Measurements from ENCODE around the gene UNC93A.
"Not testable (repeated sequence)": the region's sequence is repeated elsewhere in the genome, so short reads cannot be mapped to it uniquely, and the experiment has no call there.

The UNC93A gene

GRCh38 chr6:167317172-167317571, 26.1 kb downstream of the UNC93A start:
- DNase-seq: no peak

- DNase-seq: not testable (repeated sequence)
Measured at GRCh38 chr6:167318354-167318753, 27.2 kb downstream of the UNC93A start.

- not testable (repeated sequence) for DNase-seq
Measured at GRCh38 chr6:167318856-167319255, 27.7 kb downstream of the UNC93A start.

DNA sequence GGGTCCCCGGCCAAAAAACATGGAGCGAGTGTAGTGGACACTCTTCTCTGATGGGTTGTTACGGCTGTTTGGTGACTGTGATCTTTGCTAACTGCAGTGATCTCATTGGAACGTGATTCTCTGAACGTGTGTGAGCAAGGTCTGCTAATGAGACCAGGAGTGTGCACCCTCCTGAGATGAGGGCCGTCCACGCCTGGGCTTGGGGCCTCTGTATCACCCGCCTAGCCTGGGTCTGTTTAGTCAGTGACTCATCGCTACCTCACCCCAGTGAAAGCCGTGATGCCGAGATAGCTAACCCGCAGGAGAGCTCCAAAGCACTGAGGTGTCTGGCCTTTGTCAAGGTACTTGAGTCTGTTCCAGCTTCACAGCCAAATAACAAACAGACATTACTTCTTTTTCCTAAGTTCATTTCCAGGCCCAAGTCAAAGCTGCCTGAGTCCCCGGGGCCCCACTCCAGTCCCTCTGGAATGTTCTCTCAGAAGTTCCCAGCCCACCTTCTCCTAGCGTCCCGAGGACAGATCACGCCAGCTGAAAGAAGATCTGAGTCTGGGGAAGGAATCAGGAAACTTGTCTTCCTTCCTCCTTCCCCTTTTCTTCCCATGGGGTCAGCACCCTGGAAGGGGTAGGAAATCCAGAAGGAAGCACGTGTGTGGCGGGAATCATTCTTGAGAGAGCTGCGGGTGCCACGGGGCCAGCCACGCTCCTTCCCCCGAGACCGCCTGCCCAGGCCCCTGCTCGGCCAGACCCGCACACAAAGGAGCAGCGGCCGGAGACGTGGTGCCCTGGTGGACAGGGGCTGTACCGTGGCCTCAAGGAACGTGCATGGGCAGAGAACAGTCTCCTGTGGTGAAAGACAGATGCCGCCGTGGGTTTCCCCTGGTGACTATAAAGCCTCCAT, 29.0 kb downstream of the UNC93A start:
- not testable (repeated sequence) for DNase-seq

DNA sequence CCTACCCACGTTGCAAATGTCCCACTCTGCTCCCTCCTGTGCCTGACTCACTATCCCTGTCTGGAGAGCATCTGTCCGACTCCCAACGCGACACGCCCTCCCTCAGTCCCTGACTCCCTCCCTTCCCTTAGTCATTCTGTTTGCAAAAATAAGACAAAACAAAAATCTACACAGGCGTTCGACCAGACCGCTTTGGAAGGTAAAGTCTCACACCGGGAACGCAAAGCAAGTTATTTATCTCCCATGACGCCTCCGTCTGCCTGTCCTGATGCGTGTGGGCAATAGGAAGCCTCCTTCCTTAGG, 29.6 kb downstream of the UNC93A start:
- not testable (repeated sequence) for DNase-seq

- DNase-seq: not testable (repeated sequence)
Measured at GRCh38 chr6:167321185-167321584, 30.1 kb downstream of the UNC93A start.

DNA sequence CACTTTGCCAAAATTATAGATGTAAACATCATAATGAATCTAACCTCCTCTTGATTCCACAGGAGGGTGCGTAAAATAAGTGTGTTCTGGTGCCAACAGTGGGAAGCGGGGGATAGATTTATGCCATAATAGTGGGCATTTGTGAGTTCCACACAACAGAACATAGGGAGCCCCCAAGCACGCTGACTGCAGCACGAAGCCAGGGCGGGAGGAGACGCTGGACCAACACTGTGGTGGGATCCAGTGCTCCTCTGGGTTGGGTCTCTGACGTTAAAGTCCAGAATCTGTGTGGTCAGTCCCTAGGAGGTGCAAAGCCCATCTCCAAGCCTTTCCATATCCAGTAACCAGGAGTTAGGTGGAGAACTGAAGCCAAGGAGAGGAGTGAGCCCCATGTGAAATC, 32.0 kb downstream of the UNC93A start:
- no peak for DNase-seq

DNA sequence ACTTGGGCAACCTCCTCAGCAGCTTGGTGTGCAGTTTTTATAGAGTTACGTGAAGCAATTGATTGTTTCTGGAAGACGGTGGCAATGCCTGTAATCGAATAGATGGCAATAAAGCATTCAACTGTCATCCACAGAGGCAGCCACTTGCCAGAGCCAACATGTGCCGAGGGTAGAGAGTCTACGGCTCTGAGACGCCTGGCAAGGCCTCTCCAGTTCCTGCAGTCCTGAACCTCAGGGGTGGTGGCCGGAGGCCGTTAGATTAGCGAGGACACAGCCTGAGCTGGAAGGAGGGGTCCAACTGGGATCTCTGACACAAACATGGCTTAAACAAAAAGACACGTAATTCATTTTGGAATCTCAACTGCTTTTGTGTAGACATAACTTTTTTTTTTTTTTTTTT, 33.0 kb downstream of the UNC93A start:
- DNase-seq: no peak

GRCh38 chr6:167325766-167326165, 34.7 kb downstream of the UNC93A start:
- DNase-seq: no peak

DNA sequence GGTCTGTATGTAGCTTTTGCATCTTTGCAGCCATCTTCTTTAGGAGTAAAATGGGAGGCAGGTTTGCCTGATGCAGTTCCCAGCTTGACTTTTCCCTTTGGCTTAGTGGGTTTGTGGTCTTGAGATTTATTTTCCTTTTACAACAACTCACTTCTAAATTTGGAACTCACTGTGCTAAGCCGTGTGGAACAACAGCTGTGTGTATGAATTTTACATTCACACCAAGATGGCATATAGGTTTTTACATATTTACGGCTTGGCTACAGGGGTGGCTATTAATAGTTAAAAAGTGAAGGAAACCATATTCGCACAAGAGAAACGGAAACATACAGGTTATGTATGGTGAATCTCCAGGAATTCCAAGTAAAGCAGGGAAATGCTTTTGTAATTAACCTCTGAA, 36.3 kb downstream of the UNC93A start:
- DNase-seq: no peak

- no peak for DNase-seq
Measured at GRCh38 chr6:167328086-167328485, 37.0 kb downstream of the UNC93A start.

DNA sequence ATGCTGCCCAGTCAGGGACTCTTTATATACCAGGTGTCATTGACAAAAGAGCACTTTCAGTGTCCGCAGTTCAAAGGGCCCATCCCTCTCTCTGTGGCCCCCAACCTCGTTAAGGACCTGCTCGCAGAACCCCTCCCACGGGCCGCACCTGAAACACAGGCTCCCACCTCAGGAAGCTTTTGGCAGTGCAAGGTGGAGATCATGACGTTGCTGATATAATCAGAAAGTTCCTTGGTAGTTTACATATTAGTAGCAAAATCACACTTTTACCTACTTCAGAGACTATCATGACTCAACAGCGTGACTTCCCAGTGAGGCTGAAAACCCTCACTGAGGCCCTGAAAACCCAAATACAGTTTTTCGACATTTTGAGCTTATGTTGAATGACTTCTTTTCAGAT, 37.9 kb downstream of the UNC93A start:
- no peak for DNase-seq

GRCh38 chr6:167330750-167331149, 39.6 kb downstream of the UNC93A start:
- DNase-seq: no peak

GRCh38 chr6:167331565-167331964, 40.5 kb downstream of the UNC93A start:
- peak; percentile 69 for DNase-seq

DNA sequence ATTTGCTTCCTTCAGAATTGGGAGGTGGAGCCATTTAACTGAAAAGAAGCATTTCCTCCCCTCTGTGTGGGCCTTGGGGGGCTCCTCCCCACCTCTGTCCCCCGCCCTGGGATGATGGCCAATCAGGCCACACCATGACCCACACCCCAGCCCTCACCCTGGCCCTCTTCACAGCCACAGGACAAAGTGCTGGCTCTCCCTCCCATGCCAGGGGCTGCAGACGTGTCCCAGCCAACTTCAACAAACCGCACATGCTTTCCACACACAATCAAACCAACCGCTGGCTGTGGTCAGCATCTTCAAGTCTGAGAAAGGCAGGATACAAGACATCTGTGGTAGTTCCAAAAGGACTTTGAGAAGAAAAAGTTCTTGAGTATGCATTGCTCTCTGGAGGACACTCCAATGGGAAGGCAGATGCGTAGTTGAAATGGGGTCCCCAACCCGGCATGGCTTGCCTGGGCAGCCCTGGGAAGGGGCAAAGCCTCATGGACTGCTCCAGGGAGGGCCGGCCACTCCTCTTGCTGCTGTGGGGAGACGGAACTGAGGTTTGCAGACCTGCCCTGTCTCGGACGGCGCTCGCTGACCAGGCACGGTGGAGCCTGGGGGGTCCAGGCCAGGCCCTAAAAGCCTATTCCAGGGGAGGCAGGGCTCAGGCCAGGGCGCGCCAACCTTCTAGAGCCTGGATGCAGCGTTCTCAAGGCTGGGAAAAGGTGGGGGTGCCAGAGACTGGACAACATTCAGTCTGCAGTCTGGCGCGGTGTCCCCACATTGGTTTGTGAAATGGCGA, 45.9 kb downstream of the UNC93A start:
- no peak for DNase-seq

GRCh38 chr6:167337675-167338449, 46.7 kb downstream of the UNC93A start:
- no peak for DNase-seq

DNA sequence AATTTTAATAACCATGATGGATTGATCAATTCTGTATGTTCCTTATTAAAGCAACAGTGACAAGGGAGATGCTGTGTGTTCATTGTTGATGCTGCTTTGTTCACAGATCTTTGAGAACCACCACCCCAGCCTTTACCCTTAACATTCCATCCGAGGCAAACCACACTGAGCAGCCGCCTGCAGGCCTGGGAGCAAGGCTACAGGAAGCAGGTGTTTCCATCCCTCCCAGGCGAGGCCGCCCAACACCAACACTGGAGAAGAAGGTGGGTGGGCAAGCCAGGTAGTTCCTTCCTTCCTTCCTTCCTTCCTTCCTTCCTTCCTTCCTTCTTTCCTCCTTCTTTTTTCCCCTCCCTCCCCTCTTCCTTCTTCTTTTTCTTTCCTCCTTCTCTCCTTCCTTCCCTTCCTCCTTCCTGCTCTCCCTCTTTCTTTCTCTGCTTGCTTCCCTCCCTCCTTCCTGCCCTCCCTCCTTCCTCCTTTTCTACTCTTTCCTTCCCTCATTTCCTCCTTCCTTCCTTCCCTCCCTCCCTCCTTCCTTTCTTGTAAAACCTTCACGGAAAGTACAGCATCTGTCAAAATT, 47.5 kb downstream of the UNC93A start:
- no peak for DNase-seq

- DNase-seq: peak; percentile 50
Measured at GRCh38 chr6:167341038-167341583, 50.0 kb downstream of the UNC93A start.

DNA sequence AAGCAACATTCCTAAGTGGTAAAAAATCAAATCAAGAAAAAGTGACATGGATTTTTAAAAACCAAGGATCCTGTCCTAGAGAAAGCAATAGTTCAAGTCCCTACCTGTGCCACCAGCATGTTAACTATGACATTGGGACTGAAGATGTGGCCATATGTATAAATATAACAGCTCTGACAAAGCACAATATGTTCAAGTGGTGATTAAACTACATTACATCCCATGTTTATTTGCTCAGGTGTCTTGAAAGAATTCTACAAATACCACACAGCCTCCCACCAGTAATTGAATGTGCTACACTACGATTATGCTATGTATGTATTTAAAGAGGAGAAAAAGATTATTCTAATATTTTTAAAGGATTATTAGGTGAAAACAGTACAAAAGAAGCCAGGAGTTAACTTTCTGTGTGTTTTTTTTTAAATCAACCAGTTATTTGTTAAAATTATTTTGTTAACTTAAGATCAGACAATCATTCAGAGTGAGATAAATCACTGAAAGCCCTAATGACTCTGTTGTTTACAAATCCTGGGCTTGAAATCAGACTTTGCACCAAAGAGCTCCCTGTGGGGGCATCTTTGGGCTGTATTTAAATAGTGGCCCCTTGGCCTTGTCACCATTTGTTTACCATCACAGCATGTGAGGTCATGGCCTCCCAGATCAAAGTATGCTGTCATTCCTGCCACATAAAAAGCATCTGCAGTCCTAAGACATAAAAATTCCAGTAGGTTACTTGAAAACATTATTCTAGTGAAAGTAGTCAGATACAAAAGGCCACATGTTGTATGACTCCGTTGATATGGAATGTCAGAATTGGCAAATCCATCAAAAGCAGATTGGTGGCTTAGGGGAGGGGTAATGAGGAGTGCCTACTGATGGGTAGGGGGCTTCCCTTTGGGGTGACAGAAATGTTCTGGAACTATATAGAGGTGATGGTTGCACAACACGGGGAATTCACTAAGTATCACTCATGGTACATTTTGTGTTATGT, 50.8 kb downstream of the UNC93A start:
- peak; percentile 87 for DNase-seq

GRCh38 chr6:167342879-167343610, 51.9 kb downstream of the UNC93A start:
- DNase-seq: no peak

- no peak for DNase-seq
Measured at GRCh38 chr6:167345348-167345747, 54.2 kb downstream of the UNC93A start.

All from NCI-H1092 treated with DMSO at 0.1 percent for 48 hours (cell line).